Stimulated activated CD8-positive, alpha-beta memory T cell treated with anti-CD3 and anti-CD28 coated beads, Interleukin-2, amount 100 ng/mL, for 48 hours (primary cell): ENCODE measurements around the gene NUP58.
"Not testable (repeated sequence)": the region's sequence is repeated elsewhere in the genome, so short reads cannot be mapped to it uniquely, and the experiment has no call there.

ENCODE experiments used
- DNase-seq, 2 donors: peaks; one replicate each; pipeline ENCODE4 v3.0.0-alpha.2; 2020; ENCODE audit warnings: low read depth in 2 of 2

NUP58 gene

DNA sequence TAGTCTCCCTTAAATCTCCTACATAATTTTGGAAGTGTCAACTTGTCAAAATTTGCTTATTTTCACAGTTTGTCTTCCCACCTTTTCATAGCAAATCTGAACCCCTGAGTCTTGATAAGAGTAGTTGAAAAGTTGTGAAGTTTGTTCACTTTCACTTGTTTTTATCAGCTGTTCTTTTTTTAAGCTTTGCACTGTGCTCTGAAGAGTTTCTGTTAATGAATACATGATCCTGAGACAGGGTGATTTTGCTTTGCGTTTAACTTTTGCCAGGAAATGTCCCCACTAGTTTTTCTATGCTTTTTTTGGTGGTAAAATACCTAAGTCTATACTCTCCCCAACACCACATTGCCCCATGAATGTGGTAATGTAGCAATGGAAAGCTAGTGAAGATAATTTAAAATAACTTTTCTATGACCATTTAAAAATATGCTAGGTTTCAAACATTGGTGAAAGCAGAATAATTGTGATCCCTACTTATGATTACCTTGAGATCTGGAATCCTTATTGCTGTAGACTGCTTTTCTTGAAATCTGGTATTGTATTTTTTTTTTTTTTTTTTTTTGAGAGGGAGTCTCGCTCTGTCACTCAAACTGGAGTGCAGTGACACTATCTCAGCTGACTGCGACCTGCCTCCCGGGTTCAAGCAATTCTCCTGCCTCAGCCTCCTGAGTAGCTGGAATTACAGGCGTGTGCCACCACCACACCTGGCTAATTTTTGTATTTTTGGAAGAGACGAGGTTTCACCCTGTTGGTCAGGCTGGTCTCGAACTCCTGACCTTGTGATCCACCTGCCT, 5.4 kb downstream of the NUP58 start:
- DNase-seq: no peak

DNA sequence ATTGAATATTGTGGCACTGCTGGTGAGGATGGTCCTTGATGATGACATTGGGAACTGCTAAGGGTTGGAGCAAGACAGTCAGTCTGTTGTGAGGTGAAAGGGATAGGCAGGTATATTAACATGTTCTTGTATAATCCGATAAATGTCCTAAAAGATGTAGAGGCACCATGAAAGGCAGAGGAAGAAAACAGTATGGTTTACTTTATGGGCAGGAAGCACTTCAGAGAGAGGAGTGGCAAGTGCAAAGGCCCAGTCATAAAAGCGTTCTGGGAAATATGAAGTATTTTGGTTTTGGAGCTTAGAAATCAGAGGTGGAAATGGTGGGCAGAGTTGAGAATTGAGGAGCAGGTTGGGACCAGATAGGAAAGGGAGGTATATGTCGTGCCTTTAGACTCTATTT, 9.5 kb downstream of the NUP58 start:
- DNase-seq: no peak

DNA sequence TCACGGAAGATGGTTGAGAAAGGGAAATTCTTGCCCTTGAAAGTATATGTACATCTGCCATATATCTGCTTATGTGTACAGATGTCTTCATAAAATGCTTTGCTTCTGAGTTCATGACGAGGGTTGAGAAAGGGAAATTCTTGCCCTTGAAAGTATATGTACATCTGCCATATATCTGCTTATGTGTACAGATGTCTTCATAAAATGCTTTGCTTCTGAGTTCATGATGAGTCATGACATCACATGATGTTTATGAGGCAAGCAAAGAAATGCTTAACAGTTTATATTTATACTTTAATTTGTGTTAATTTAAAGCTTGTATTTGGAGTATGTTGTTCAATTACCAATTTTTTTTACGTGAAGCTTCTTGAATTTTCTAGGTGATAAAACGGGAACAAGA, 17.5 kb downstream of the NUP58 start:
- DNase-seq: not testable (repeated sequence)

DNA sequence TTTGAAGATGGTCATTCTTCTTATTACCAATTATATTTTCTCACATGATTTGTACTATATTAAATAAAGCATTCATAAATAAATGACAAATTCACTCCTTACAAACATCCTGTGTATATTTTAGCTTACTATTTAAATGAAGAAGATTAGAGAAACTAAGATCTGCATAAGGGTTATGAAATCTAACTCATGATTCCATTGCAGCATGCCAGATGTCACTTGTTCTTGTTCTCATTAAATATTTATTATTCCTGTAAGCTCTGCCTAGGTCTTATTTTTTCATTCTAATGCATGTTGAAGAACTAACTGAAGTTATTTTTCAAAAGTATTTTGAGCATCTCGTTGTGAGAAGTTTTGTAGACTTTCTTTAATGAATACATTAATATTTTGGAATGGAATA, 18.3 kb downstream of the NUP58 start:
- DNase-seq: no peak

DNA sequence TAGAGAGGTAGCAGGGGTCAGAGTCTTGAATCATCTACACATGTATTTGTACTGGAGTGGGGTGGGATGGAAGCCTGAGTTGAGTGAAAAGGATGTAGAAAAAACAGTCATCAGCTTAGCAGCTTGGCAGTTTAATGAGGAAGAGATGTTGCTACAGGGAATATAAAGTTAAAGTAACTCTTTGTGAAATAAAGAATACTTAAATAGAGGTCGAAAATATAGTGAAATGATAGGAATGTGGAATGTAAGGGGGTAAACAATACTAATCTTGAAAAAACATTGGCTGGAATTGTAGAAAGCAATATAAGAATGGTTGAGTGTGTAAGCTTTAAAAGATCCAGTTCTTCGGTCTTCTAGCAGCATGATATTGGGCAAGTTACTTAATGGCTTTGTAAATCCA, 22.7 kb downstream of the NUP58 start:
- no peak for DNase-seq

DNA sequence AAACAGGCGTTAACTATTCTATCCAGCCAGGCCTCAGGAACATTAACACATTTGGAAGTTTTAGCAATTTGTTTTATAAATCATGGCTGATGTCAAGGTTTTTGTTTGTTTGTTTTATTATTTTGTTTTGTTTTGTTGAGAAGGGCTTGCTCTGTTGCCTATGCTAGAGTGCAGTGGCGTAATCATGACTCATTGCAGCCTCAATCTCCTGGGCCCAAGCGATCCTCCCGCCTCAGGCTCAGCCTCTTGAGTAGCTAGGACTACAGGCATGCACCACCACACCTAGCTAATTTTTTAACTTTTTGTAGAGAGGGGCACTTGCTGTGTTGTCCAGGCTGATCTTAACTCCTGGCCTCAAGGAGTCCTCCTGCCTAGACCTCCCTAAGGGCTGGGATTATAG, 28.3 kb downstream of the NUP58 start:
- no peak for DNase-seq

DNA sequence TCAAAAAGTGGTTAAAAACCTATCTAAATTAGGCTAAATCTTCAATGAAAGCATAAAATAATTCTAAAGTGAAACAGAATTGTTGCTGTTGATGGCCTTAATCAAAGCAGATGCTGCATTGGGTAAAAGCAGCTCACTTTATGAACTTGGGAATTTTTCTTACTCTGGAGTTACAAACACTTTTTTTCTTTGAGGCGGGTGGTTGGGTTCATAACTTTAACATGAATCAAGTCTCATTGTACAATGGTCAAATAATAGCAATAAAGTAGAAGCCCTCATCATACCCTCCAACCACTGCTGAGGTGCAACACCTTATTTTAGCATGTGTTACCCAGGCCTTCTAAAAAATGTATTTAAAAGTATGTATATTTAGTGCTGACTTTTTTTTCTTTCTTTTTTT, 29.1 kb downstream of the NUP58 start:
- DNase-seq: no peak

DNA sequence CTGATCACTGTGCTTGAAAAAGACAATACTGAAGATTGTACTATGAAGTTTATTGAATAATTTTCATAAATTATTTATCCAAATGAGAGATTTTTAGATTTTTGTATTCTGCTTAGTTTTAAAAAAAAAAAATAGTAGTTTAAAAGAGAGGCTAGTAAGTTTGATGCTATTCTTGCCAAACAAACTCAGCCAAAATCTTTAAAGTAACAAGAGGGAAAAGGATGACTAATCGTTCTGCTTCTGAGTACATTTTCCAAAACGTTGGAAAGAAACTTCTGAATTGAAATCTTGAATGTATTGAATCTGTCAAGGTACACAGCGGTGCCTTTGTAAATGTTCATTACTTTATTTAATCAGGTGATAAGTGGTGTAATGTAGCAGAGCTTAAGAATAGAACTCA, 34.4 kb downstream of the NUP58 start:
- no peak for DNase-seq

DNA sequence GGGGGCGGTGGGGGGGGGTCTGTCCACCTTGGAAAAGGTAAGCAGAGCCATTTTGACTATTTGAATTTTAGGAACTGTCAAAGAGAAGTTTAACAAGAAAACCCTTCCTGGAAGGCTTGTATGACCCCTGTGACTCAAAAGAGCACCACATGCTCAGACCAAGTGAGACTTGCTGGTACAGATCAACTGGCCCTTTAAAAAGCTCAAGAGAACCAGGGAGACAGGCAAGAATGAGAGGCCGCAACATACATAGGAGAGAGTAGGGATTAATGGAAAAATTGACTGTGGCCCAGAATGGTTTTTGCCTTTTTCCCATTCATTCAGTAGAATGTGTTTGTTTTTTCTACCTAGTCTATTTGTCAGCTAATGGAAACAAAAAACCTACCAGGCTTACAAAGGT, 44.2 kb downstream of the NUP58 start:
- DNase-seq: no peak

DNA sequence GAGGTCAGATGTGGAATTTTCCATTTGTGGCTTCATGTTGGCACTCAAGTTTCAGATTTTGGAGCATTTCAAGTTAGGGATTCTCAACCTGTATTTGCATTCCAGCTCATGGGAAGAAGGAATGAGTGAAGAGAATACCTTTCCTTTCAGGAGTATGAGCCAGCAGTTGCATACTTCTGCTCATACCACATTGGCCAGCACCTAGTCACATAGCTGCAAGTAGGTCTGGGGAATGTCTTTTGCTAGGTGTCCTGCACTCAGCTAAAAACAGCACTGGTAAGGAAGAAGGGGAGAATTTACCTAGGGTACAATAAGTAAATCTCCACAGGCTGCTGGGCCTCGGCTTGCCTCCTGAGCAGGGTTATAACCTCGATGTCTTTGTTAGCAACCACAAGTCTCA, 45.7 kb downstream of the NUP58 start:
- DNase-seq: no peak

DNA sequence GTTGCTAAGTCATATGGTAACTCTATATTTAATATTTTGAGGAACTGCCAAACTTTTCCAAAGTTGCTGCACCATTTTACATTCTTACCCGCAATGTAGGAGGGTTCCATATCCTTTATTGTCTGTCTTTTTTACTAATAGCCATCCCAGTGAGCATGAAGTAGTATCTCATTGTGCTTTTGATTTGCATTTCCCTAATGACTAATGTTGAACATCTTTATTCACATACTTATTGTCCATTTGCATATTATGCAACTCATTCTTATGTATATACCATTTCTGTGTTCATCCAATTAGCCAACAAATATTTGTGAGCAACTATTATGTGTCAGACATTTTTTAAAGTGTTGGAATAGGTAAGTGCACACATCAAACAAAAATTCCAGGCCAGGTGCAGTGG, 50.0 kb downstream of the NUP58 start:
- DNase-seq: no peak

DNA sequence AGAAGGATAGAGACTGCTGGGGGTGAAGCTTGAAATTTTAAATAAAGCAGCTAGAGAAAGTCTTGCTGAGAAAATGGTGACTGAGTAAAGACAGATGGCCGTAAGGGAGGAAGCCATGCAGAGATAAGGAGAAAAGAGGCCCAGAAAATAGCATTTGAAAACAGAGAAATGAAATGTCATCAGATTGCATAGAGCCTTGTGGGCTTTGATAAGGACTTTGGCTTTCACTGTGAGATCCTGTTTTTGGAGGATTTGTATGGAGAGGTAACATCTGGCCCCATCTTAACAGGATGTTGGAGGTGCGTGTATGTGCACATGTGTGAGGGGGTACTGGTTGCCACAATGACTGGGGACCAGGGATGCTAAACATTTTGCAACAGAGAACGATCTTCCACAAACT, 50.8 kb downstream of the NUP58 start:
- DNase-seq: no peak

DNA sequence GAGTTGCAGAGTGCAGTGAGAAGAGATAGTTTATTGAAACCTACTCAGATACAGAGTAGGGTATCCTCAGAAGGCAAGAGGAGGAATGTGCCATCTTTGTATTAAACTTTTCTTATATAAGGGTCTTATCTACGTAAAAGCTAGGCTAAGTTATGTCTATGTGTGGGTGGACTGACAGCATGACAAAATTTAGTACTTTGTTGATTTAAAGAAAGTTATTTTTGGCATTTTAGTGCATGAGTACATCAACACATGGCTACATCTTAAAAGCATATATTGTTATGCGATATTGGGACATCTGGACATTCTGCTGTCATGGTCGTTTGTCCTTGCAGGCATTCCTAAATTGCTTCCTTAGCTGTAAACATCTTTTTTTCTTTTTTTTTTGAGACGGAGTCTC, 51.4 kb downstream of the NUP58 start:
- no peak for DNase-seq

DNA sequence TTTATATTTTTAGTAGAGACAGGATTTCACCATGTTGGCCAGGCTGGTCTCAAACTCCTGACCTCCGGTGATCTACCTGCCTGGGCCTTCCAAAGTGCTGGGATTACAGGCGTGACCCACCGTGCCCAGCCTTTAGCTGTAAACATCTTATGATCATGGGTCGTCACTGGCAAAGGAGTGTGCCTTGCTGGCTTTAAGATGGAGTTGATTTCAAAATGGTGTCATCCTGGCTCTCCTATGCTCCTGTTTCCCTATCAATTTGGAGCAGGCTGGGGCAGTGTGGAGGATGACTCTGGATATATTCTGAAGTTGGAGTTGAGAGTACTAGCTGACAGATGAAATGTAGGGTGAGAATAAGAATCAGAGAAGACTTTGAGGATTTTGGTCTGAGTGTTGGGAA, 51.9 kb downstream of the NUP58 start:
- no peak for DNase-seq

DNA sequence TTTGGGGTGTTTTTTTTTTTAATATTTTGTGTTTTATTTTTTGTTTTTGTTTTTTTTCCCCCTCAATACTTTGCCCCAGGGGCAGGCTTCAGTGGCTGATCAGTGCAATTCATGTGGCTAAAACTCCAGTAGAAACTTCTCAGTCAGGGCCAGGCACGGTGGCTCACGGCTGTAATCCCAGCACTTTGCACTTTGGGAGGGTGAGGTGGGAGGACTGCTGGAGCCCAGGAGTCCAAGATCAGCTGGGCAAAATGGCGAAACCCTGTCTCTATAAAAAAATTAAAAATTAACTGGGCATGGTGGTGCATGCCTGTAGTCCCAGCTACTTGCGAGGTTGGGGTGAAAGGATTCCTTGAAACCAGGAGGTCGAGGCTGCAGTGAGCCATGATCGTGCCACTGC, 53.0 kb downstream of the NUP58 start:
- DNase-seq: no peak

DNA sequence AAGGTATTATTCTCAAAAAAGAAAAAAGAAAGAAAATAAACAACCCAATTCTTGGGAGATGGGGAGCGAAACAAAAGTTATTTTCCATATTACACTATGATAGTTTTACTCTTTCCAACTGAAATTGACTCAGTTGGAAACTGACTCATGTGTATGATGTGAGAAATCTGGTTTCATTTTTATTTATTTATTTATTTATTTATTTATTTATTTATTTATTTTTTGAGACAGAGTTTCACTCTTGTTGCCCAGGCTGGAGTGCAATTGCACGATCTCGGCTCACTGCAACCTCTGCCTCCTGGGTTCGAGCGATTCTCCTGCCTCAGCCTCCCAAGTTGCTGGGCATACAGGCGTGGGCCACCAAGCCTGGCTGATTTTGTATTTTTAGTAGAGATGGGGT, 59.0 kb downstream of the NUP58 start:
- not testable (repeated sequence) for DNase-seq

DNA sequence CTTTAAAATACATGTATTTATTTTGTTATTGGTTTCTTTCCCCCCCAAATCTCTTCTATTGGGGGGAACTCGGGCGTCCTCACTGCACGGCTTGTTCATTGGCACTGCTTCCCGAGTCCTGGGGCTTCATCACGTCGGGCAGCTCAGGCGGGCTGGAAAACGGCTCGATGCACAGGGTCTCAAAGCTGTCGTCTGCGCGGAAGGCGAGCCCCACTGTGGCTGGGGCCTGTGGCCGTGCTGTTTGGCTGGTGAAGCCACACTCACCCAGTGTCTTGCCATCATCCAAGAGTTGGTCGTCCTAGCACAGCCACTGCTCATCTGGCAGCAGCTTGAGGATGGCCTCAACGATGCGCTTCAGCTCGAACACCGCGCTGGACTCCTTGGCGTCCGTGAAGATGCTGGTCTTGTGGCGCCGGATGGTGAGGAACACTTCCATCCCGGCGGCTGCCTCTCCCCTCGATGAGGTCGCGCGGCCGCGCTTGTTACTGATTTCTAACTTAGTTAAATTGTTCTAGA, 64.4 kb downstream of the NUP58 start:
- DNase-seq: no peak

DNA sequence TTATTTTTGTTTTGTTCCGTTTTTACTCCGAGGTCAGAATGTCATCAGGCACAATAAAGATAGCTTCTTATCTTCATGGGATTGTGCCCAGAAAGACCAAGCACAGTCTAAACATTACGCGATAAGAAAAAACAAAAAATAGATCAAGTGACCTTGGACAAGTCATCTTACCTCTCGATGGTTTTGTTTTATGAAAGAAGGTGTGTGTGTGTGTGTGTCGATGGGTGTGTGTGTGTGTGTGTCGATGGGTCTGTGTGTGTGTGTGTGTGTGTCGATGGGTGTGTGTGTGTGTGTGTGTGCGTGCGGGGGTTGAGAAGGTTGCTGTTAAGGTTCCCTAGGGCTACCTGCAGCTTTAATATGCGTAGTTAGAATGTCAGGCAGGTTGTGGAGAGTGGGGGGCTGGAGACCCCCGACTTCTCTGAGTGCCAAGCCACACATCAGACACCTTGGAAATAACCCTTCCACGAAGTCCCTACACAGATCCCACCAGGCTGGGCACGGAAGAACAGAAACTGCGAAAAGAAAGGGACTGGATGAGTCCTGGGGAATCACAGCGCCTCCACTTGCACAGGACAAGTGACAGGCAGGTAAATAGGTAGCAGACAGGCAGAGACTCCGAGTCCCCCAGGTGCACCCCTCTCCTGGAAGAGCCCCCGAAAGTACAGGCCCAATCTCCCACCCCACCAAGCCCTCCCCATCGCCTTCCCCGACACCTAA, 69.9 kb downstream of the NUP58 start:
- no peak for DNase-seq

DNA sequence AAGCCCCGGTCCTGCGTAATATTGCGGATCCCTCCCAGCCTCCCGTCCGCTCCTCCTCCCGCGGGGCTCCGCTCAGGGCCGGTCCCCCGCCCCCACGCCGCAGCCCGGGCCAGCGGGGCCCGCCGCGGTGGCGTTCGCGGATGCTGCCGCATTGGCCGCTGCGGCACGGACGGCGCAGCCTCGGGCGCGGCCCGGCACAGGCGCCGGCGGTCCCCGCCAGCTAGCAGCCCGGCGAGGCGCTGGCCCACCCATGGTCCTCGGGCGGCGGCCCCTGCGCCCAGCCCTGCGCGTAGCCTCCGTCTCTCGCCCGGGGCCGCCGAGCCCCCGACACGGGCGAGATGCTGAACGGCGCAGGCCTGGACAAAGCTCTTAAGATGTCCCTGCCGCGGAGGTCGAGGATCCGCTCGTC, 70.5 kb downstream of the NUP58 start, which contains the start of gene ATP8A2:
Gene ATP8A2, plus strand, starts transcription at position 100 of the 409 bp plus-strand sequence. Its CDS starts 239 bp downstream, at position 339.
- DNase-seq: no peak

DNA sequence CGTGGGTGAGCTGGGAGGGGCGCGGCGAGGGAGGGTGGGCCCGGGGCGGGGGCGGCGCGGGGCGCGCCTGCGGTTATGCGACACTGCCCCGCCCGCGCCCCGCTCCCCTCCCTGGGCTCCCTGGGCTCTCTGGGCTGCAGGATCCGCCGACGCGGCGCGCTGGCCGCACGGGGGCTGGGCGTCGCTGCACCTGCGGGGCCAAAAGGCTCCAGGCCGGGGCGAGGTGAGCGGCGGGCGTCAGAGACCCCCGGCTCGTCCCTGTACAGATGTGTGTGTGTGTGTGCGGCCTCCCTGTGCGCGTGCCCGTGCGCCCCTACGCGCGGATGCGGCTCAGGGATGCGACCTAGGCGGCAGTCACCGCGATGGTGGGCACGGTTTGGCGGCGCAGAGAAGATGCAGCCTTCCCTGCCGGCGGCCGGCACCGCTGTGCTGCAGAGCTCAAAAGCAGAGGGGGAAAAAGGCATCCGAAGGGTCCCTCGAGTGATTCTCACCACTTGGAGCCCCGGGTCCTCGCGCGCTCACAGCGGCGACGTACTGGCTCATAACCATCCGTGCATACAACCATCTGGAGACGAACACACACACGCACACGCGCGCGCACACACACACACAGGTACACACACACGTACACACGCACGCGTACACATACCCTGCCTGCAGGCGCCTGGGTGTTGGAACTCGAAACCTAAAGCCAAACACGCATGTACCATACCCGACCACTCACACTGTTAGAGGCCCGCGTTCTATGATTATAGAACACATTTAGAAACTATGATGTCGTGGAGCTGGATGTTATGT, 71.1 kb downstream of the NUP58 start:
- DNase-seq: no peak

DNA sequence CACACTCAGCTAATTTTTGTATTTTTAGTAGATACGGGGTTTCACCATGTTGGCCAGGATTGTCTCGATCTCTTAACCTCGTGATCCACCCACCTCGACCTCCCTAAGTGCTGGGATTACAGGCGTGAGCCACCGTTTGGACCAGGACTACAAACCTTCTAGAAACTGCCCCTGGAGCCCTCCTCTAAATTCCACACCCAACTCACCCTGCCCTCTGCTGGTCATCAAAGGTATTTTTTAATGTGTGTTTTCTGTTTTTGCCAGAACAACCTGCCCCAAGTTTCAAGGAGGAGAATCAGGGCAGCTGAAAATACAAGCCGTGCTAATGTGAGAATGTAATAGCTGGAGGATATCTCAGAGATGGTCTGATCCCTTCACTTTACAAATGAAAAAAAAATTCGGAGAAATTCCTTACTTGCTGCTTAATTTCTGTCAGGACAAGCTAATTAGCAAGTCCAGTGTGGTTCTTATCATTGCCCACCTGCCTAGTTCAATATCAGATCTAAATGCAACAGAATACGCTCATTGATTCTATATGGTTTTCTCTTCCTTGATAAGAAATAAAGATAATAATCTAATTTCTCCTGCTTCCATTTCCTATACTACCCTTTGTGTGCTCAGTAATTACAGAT, 74.4 kb downstream of the NUP58 start:
- no peak for DNase-seq
